ENCODE results near the gene ZNF830. TPM values are rescaled to one million over a fixed set of nuclear protein-coding genes. Genes with fewer than 3 reads are reported as not detected.

ZNF830 gene
- total RNA-seq, 1 experiment from 2014 or later: 11.1 TPM

- Histone ChIP-seq H3K4me3 (replicated peaks in 1 of 2; ENCODE audit: low read depth in 1 of 2, low read length in 2 of 2) (no peak overlapping the region), H3K4me2 (ENCODE audit: low read length) (no peak overlapping the region), H3K27me3 (ENCODE audit: insufficient read depth, low read length) (no peaks in the 10 kb centered on the region), H3K9ac (ENCODE audit: low read length) (no peak overlapping the region), H3K9me2 (ENCODE audit: insufficient read depth) (no peaks in the 10 kb centered on the region), H3K27ac (ENCODE audit: low read depth, low read length) (no peak overlapping the region), H3K4me1 (ENCODE audit: control insufficient read depth in 1 of 2, insufficient read depth in 2 of 2, low read length in 2 of 2) (no peaks in the 10 kb centered on the region), H4K20me1 (ENCODE audit: insufficient read depth) (no peaks in the 10 kb centered on the region), H3K9me3 (ENCODE audit: control insufficient read depth in 1 of 2, insufficient read depth in 1 of 2, low read depth in 1 of 2, low read length in 2 of 2) (no peaks in the 10 kb centered on the region), H3K79me2 (ENCODE audit: insufficient read depth, low read length) (no peaks in the 10 kb centered on the region), H2AFZ (ENCODE audit: low read depth, low read length, poor library complexity, severe bottlenecking) (no peak overlapping the region), H3K36me3 (ENCODE audit: control insufficient read depth in 1 of 2, insufficient read depth in 2 of 2, low read length in 2 of 2) (peaks cover 9 to 17% of the 10 kb centered on the region in 2 experiments; a peak in 3 of 4 replicates)
- no TSS peak for BruUV-seq (replicated peaks)
- CTCF ChIA-PET: no interaction called here
- no peak for TF ChIP-seq REST (IDR thresholded peaks at IDR 0.05; ENCODE audit: low read depth)
- no peak for TF ChIP-seq FOSL1 (IDR thresholded peaks at IDR 0.05; ENCODE audit: low read depth)
- no peak for TF ChIP-seq YY1 (IDR thresholded peaks at IDR 0.05; ENCODE audit: extremely low read depth, insufficient replicate concordance, low read depth, low read length)
- TF ChIP-seq ELF1 (IDR thresholded peaks at IDR 0.05; ENCODE audit: borderline replicate concordance, low read depth): no peak
- TF ChIP-seq, protein P1, sequence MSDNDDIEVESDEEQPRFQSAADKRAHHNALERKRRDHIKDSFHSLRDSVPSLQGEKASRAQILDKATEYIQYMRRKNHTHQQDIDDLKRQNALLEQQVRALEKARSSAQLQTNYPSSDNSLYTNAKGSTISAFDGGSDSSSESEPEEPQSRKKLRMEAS (IDR thresholded peaks at IDR 0.05): no peak
- TF ChIP-seq CTCF (IDR thresholded peaks at IDR 0.05 in 2 of 3, conservative IDR thresholded peaks at IDR 0.05 in 1 of 3; ENCODE audit: borderline replicate concordance in 1 of 3, insufficient read depth in 1 of 3, low read depth in 2 of 3, low read length in 2 of 3): no peak
- TF ChIP-seq CEBPB (IDR thresholded peaks at IDR 0.05; ENCODE audit: low read depth): no peak
- no peak for TF ChIP-seq ZFX (IDR thresholded peaks at IDR 0.05)
- no peak for TF ChIP-seq EGR1 (IDR thresholded peaks at IDR 0.05; ENCODE audit: low read depth)
- no peak for TF ChIP-seq ATF3 (IDR thresholded peaks at IDR 0.05)
- TF ChIP-seq ZNF274 (IDR thresholded peaks at IDR 0.05; ENCODE audit: low read depth, low read length): no peak
- TF ChIP-seq SRF (IDR thresholded peaks at IDR 0.05; ENCODE audit: low read depth): no peak
- TF ChIP-seq ZBTB33 (IDR thresholded peaks at IDR 0.05; ENCODE audit: extremely low read depth, insufficient replicate concordance, low read length): no peak
- TF ChIP-seq SP1 (IDR thresholded peaks at IDR 0.05; ENCODE audit: low read depth): no peak
- DNase-seq (ENCODE audit: low read depth, low spot score) (no peak), ATAC-seq (no peak; the same call in 1 of the 2 replicates)
- POLR2A ChIA-PET: no interaction called here
- intact Hi-C loops (cut with micrococcal nuclease): no loop called here
- RAD21 ChIA-PET (ENCODE audit: low non-redundant PET in 1 of 2, low total read pairs in 2 of 2, uncharacterized antibody in 2 of 2, unreplicated experiment in 2 of 2): no interaction called here
Measured at GRCh38 chr17:35006345-35006744, 45.0 kb downstream of the ZNF830 start.
